GM10266 (cell line): Measurements from ENCODE around the gene CDCA7L.

Experiments
- DNase-seq: peaks from one replicate; pipeline ENCODE4 v3.0.0; 2012; ENCODE audit errors: extremely low spot score
- CTCF ChIP-seq: IDR thresholded peaks from 2 replicates; pipeline ENCODE4 v1.5.1; 2012; ENCODE audit warnings: mild to moderate bottlenecking, low read depth; ENCODE audit not compliant: control insufficient read depth, insufficient read depth; ENCODE audit errors: missing control alignments

Gene CDCA7L

GRCh38 chr7:21959387-21959776, 13.7 kb upstream of the CDCA7L start:
- no peak for TF ChIP-seq CTCF
- DNase-seq: no peak

GRCh38 chr7:21953781-21954180, 8.1 kb upstream of the CDCA7L start:
- TF ChIP-seq CTCF: no peak

DNA sequence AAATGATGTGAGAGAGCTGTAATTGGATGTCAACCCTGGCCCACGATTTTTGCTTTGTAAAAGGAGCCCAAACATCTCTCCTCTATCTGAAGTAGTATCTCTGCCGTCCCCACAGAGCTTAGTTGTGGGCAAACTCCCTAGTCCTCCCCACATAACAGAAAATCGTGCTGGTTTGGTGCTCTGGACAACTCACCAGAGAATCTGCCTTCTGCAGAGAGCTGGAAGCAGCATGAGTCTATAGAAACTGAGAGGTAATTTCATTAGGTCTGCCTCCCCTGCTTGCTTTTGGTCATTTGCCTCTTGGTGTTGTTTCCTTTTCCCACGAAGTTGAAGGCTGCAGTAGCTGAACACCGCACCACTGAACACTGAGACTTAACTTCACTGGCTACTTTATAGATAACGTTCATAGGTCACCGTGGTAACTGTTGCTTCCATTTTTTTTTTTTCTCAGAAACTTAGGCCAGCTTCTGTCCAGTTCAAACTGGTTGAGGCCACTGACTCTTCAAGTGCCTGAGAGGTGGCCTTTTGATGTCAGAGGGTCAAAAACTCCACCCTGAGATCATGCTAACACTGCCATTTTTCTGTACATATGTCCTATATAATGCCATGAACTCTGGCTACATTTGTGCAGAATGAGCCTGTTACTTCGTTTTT, 3.3 kb upstream of the CDCA7L start:
- TF ChIP-seq CTCF: no peak
- peak; percentile 33 for DNase-seq

More at GRCh38 chr7:21953781-21954180, 8.1 kb upstream of the CDCA7L start:
- no peak for DNase-seq

DNA sequence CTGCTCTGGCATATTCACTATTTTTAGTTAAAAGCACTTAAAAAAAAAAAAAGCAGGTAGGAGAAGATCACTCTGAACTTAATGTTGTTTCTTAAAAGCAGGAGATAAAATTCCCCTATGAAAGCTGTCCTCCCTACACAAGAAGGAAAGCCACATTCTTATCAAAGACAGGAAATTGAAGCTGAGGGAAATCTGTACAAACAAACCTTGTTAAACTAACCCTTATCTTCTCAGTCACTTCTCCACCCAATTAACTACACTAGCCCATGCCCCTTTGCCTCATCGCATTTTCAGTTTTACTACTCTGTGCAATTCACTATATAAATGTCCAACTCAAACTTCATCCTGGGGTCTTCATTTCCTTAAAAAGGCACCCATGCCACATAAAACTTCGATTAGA, 2.7 kb upstream of the CDCA7L start:
- DNase-seq: no peak
- TF ChIP-seq CTCF: no peak

GRCh38 chr7:21947946-21948345, 2.2 kb upstream of the CDCA7L start:
- no peak for DNase-seq
- no peak for TF ChIP-seq CTCF

GRCh38 chr7:21947056-21947455, 1.4 kb upstream of the CDCA7L start:
- no peak for TF ChIP-seq CTCF
- DNase-seq: no peak

GRCh38 chr7:21946222-21946709, 567 bp upstream of the CDCA7L start:
- no peak for DNase-seq
- no peak for TF ChIP-seq CTCF
